Measurements from ENCODE around the gene AGPAT1. TPM values are rescaled to one million over a fixed set of nuclear protein-coding genes. Genes with fewer than 3 reads are reported as not detected.
A peak's percentile ranks its signal among the peaks of the same experiment; 100 is the strongest.

The AGPAT1 gene
- total and polyA plus RNA-seq, 5 donors from 2014 or later, result 11.8 to 23.9 (median 14.6) TPM

- Histone ChIP-seq H3K27me3 (ENCODE audit: control insufficient read depth, insufficient read depth, low read length) (no peaks in the 10 kb centered on the region), H3K4me3 (ENCODE audit: low read depth, low read length) (no peak overlapping the region), H3K27ac (ENCODE audit: insufficient read depth, low read length, poor library complexity, severe bottlenecking) (no peak overlapping the region), H3K4me1 (ENCODE audit: control insufficient read depth, insufficient read depth, low read length, poor library complexity, severe bottlenecking) (no peaks in the 10 kb centered on the region), H3K9me3 (ENCODE audit: control insufficient read depth in 2 of 2, low read length in 2 of 2) (no peaks in the 10 kb centered on the region), H3K36me3 (ENCODE audit: control insufficient read depth, insufficient read depth, low read length) (no peaks in the 10 kb centered on the region)
- Mint-ChIP-seq H3K36me3 (no peaks in the 10 kb centered on the region), H3K4me1 (no peaks in the 10 kb centered on the region), H3K27me3 (peaks cover 26% of the 10 kb centered on the region), H3K4me3 (no peak overlapping the region), H3K27ac (no peak overlapping the region), H3K9me3 (no peaks in the 10 kb centered on the region)
- ATAC-seq (ENCODE audit: low read depth in 2 of 2) (no peak), DNase-seq (no peak)
Observed at GRCh38 chr6:32204268-32204715, 28.4 kb upstream of the AGPAT1 start.

GRCh38 chr6:32203426-32204267, 27.8 kb upstream of the AGPAT1 start:
- DNase-seq (no peak), ATAC-seq (ENCODE audit: low read depth in 2 of 2) (no peak)
- Histone ChIP-seq H3K27ac (ENCODE audit: insufficient read depth, low read length, poor library complexity, severe bottlenecking) (no peak overlapping the region), H3K27me3 (ENCODE audit: control insufficient read depth, insufficient read depth, low read length) (no peaks in the 10 kb centered on the region), H3K36me3 (ENCODE audit: control insufficient read depth, insufficient read depth, low read length) (no peaks in the 10 kb centered on the region), H3K4me1 (ENCODE audit: control insufficient read depth, insufficient read depth, low read length, poor library complexity, severe bottlenecking) (no peaks in the 10 kb centered on the region), H3K9me3 (ENCODE audit: control insufficient read depth in 2 of 2, low read length in 2 of 2) (no peaks in the 10 kb centered on the region), H3K4me3 (ENCODE audit: low read depth, low read length) (no peak overlapping the region)
- no peak overlapping the region for H3K4me3 Mint-ChIP-seq
- no peaks in the 10 kb centered on the region for H3K4me1 Mint-ChIP-seq
- peaks cover 26% of the 10 kb centered on the region for H3K27me3 Mint-ChIP-seq
- H3K27ac Mint-ChIP-seq, result no peak overlapping the region
- no peaks in the 10 kb centered on the region for H3K36me3 Mint-ChIP-seq
- H3K9me3 Mint-ChIP-seq, result no peaks in the 10 kb centered on the region

- H3K4me1 ChIP-seq (ENCODE audit: control insufficient read depth, insufficient read depth, low read length, poor library complexity, severe bottlenecking), result peaks cover under 1% of the 10 kb centered on the region
- H3K36me3 Mint-ChIP-seq, result no peaks in the 10 kb centered on the region
Observed at GRCh38 chr6:32202186-32202585, 26.3 kb upstream of the AGPAT1 start.

DNA sequence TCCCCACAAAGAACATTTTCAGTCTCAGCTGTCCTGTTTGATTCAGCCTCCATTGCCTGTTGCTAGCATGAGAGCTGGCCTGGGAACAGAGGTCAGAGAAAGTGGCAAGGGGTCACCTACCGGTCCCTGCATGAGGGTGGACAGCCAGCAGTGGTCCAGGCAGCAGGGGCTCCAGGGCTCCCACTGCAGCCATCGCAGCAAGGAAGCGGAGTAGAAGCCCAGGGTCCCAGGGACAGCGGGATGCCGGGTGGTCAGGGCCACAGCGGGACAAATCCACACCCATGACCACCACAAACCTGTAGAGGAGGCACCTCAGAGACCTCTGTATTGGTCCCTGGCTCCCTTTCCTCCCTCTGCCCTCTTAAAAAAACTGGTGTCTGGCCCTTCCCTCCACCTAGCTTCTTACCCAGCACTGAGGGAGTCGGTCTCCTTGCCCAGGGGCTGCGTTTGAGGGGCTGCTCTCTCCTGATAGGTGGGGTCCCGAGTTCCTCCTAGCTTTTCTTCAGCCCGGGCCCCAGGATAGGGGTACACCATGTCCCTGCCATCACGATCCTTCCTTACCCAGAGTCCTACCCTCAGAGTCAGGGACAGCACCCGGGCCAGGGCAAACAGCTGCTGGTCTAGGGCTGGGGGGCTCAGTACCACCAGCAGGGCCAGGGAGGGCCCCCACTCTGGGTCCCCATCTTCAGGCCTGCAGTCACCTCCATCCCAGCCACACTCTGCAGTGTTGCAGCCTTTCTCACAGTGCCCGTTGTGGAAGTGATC, 25.0 kb upstream of the AGPAT1 start:
- Mint-ChIP-seq H3K4me3 (peak overlapping the region in 2 of 4 donors; percentile 22 to 76), H3K9me3 (no peaks in the 10 kb centered on the region), H3K27ac (no peak overlapping the region), H3K4me1 (peaks cover 0 to 7% (median 3%) of the 10 kb centered on the region in 4 donors), H3K36me3 (no peaks in the 10 kb centered on the region), H3K27me3 (peaks cover 26% of the 10 kb centered on the region)
- DNase-seq (no peak), ATAC-seq (ENCODE audit: low read depth in 2 of 2) (no peak)
- H3K36me3 ChIP-seq (ENCODE audit: control insufficient read depth, insufficient read depth, low read length), result no peaks in the 10 kb centered on the region
- H3K9me3 ChIP-seq (ENCODE audit: control insufficient read depth in 2 of 2, low read length in 2 of 2), result no peaks in the 10 kb centered on the region
- H3K27me3 ChIP-seq (ENCODE audit: control insufficient read depth, insufficient read depth, low read length), result no peaks in the 10 kb centered on the region
- H3K4me3 ChIP-seq (ENCODE audit: low read depth, low read length), result no peak overlapping the region
- no peak overlapping the region for H3K27ac ChIP-seq (ENCODE audit: insufficient read depth, low read length, poor library complexity, severe bottlenecking)
- H3K4me1 ChIP-seq (ENCODE audit: control insufficient read depth, insufficient read depth, low read length, poor library complexity, severe bottlenecking), result peaks cover 11% of the 10 kb centered on the region

More at GRCh38 chr6:32202186-32202585, 26.3 kb upstream of the AGPAT1 start:
- no peaks in the 10 kb centered on the region for H3K9me3 Mint-ChIP-seq
- H3K4me3 Mint-ChIP-seq, result no peak overlapping the region
- Histone ChIP-seq H3K4me3 (ENCODE audit: low read depth, low read length) (no peak overlapping the region), H3K9me3 (ENCODE audit: control insufficient read depth in 2 of 2, low read length in 2 of 2) (no peaks in the 10 kb centered on the region), H3K36me3 (ENCODE audit: control insufficient read depth, insufficient read depth, low read length) (no peaks in the 10 kb centered on the region), H3K27me3 (ENCODE audit: control insufficient read depth, insufficient read depth, low read length) (no peaks in the 10 kb centered on the region), H3K27ac (ENCODE audit: insufficient read depth, low read length, poor library complexity, severe bottlenecking) (no peak overlapping the region)
- H3K4me1 Mint-ChIP-seq, result no peaks in the 10 kb centered on the region
- H3K27me3 Mint-ChIP-seq, result peaks cover 26% of the 10 kb centered on the region
- ATAC-seq (ENCODE audit: low read depth in 2 of 2) (no peak), DNase-seq (no peak)
- no peak overlapping the region for H3K27ac Mint-ChIP-seq

DNA sequence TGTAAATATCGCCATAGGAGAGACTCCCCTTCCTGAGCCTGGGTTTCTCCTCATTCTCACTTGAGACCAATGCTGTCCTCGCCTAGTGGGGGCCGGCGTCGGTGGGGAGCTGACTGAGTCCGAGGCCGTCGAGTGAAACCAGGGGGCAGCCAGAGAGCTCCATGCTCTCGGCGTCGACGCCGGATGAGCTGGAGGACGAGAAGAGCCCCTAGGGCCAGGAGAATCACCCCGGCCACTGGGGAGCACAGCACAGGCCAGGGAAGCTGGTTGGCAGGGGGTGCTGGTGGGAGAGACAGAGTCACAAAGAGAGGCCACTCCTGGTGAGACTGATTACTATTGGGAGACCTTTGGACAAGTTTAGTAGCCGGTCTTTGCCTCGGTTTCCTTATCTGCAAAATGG, 23.0 kb upstream of the AGPAT1 start:
- H3K9me3 ChIP-seq (ENCODE audit: control insufficient read depth in 2 of 2, low read length in 2 of 2), result no peaks in the 10 kb centered on the region
- H3K36me3 ChIP-seq (ENCODE audit: control insufficient read depth, insufficient read depth, low read length), result no peaks in the 10 kb centered on the region
- Mint-ChIP-seq H3K4me3 (peak overlapping the region in 2 of 4 donors; percentile 61 to 64), H3K9me3 (no peaks in the 10 kb centered on the region), H3K27ac (peak overlapping the region in 1 of 3 donors; percentile 20), H3K27me3 (peaks cover 22% of the 10 kb centered on the region), H3K4me1 (peaks cover 13 to 25% (median 17%) of the 10 kb centered on the region in 4 donors), H3K36me3 (no peaks in the 10 kb centered on the region)
- DNase-seq (no peak), ATAC-seq (ENCODE audit: low read depth in 2 of 2) (no peak)
- H3K4me1 ChIP-seq (ENCODE audit: control insufficient read depth, insufficient read depth, low read length, poor library complexity, severe bottlenecking), result peaks cover 27% of the 10 kb centered on the region
- no peak overlapping the region for H3K27ac ChIP-seq (ENCODE audit: insufficient read depth, low read length, poor library complexity, severe bottlenecking)
- H3K27me3 ChIP-seq (ENCODE audit: control insufficient read depth, insufficient read depth, low read length), result no peaks in the 10 kb centered on the region
- no peak overlapping the region for H3K4me3 ChIP-seq (ENCODE audit: low read depth, low read length)

- ATAC-seq (ENCODE audit: low read depth in 2 of 2) (no peak), DNase-seq (no peak)
Observed at GRCh38 chr6:32198345-32198696, 22.4 kb upstream of the AGPAT1 start.

DNA sequence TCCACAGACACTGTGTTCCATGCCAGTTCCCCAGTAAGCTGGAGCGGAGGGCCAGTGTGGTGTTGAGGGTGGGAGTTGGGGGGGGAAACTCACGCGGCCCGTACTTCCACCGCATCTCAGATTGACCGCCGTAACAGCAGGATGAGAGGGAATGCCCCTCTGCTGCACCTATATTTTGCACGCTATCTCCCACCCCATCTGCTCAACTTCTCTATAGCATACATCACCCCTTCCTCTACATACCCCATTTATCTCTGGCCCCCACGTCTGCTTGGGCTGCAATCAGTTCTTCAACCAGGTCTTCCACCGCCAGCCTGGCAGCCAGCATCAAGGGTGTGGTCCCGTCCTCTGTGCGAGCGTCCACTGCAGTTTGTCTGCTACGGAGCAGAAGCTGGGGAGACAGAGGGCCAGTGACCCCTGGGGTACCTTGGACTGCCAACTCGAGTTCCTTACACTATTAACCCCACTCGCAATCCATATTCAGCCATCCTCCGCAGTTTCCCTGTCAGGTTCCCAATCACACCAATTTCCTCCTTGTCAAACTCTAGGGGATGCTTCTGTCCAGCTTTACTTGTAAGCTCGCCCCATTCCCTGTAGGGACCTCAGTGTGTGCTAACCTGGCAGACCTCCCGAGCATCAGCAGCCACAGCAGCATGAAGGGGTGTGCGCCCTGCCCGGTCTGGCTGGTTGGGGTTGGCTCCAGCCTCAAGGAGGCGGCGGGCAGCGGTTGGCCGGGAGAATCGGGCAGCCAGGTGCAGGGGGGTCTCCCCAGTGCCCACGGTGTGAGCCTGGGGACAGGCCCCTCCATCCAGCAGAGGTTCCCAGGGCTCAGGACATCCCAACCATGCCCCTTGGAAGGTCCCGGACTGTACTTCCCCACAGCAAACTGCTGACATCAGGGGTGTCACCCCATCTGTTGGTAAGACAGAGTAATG, 21.1 kb upstream of the AGPAT1 start:
- Histone ChIP-seq H3K4me3 (ENCODE audit: low read depth, low read length) (peak overlapping the region; percentile 82), H3K4me1 (ENCODE audit: control insufficient read depth, insufficient read depth, low read length, poor library complexity, severe bottlenecking) (peaks cover 41% of the 10 kb centered on the region), H3K36me3 (ENCODE audit: control insufficient read depth, insufficient read depth, low read length) (no peaks in the 10 kb centered on the region), H3K27me3 (ENCODE audit: control insufficient read depth, insufficient read depth, low read length) (no peaks in the 10 kb centered on the region), H3K27ac (ENCODE audit: insufficient read depth, low read length, poor library complexity, severe bottlenecking) (peak overlapping the region; percentile 97), H3K9me3 (ENCODE audit: control insufficient read depth in 2 of 2, low read length in 2 of 2) (no peaks in the 10 kb centered on the region)
- Mint-ChIP-seq H3K4me1 (peaks cover 22 to 37% (median 26%) of the 10 kb centered on the region in 4 donors), H3K27ac (peak overlapping the region; percentile 98 to 99 (median 98)), H3K4me3 (peak overlapping the region; percentile 97 to 99 (median 99)), H3K9me3 (no peaks in the 10 kb centered on the region), H3K27me3 (peaks cover 19% of the 10 kb centered on the region), H3K36me3 (no peaks in the 10 kb centered on the region)
- DNase-seq, result no peak
- no peak for ATAC-seq (ENCODE audit: low read depth in 2 of 2)

More at GRCh38 chr6:32198345-32198696, 22.4 kb upstream of the AGPAT1 start:
- Histone ChIP-seq H3K4me1 (ENCODE audit: control insufficient read depth, insufficient read depth, low read length, poor library complexity, severe bottlenecking) (peaks cover 32% of the 10 kb centered on the region), H3K4me3 (ENCODE audit: low read depth, low read length) (no peak overlapping the region), H3K36me3 (ENCODE audit: control insufficient read depth, insufficient read depth, low read length) (no peaks in the 10 kb centered on the region), H3K27ac (ENCODE audit: insufficient read depth, low read length, poor library complexity, severe bottlenecking) (no peak overlapping the region), H3K9me3 (ENCODE audit: control insufficient read depth in 2 of 2, low read length in 2 of 2) (no peaks in the 10 kb centered on the region), H3K27me3 (ENCODE audit: control insufficient read depth, insufficient read depth, low read length) (no peaks in the 10 kb centered on the region)
- Mint-ChIP-seq H3K4me1 (peaks cover 18 to 31% (median 22%) of the 10 kb centered on the region in 4 donors), H3K36me3 (no peaks in the 10 kb centered on the region), H3K4me3 (peak overlapping the region in 3 of 4 donors; percentile 35 to 64 (median 61)), H3K27ac (peak overlapping the region in 1 of 3 donors; percentile 31), H3K27me3 (peaks cover 20% of the 10 kb centered on the region), H3K9me3 (no peaks in the 10 kb centered on the region)
